ENCODE data around the gene AMOTL2. TPM values are rescaled to one million over a fixed set of nuclear protein-coding genes. Genes with fewer than 3 reads are reported as not detected.

The AMOTL2 gene
- polyA plus RNA-seq, 1 of the 3 experiments (the other 2 are of a cell fraction), result 185 TPM

DNA sequence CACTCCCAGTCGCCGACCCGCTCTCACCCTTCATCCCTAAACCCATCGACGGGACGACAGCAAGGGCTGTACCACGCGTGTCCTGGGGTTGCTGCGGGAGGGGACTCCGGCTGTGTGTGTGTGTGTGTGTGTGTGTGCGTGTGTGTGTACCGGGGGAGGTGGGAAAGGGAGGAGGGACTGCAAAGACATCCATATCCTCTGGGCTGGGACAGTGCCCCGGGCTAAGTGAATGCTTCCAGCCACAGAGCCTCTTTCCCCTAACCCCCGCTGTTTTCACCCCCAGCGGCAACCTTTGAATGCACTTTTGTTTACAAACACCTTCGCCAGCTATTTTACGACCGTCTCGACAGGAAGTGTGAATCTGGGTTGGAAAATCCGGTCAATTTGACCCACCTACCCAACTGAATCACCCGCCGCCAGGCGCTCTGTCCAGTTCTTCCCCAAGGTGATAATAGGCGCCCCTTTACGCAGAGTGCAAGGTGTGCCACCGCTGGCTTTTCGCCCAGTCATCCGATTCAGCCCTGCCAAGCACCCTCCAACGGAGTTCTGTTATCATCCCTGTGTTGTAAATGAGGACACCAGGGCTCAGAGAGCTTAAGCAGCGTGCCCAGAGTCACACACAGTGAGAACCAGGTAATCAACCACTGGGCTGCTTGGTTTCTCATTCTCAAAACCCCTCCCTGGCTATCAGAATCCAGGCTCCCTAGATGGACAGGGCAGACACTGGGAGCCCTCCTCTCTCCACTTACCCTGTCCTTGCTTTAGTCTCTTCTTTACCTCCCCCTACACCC, 739 bp upstream of the AMOTL2 start:
- H3K27ac ChIP-seq (ENCODE audit: low read depth in 2 of 2, low read length in 1 of 2), result peak overlapping the region; percentile 24 to 99; a peak in 2 of 4 replicates
- peaks cover 11 to 27% of the 10 kb centered on the region in 2 experiments; a peak in 3 of 4 replicates for H3K4me1 ChIP-seq (ENCODE audit: control insufficient read depth in 1 of 2, insufficient read depth in 2 of 2, low read depth in 1 of 2, low read length in 1 of 2)
- H4K20me1 ChIP-seq (ENCODE audit: insufficient read depth), result peaks cover 35% of the 10 kb centered on the region
- H3K4me2 ChIP-seq, result peak overlapping the region; percentile 89
- no peaks in the 10 kb centered on the region for H3K27me3 ChIP-seq (ENCODE audit: insufficient read depth)
- TF ChIP-seq CHD2 (IDR thresholded peaks at IDR 0.05; ENCODE audit: low read length, partially characterized antibody) (no peak), MEF2A (IDR thresholded peaks at IDR 0.05; ENCODE audit: borderline replicate concordance, low read depth) (no peak), IRF3 (IDR thresholded peaks at IDR 0.05; ENCODE audit: low read depth, low read length) (no peak), ELF1 (IDR thresholded peaks at IDR 0.05) (no peak), RXRA (IDR thresholded peaks at IDR 0.05; ENCODE audit: borderline replicate concordance, low read depth) (no peak), FOXJ3 (CRISPR knock-in tag; IDR thresholded peaks at IDR 0.05) (no peak), FOXM1 (IDR thresholded peaks at IDR 0.05; ENCODE audit: low read depth) (no peak; the same call in 1 of the 2 replicates), GATA2 (CRISPR knock-in tag; IDR thresholded peaks at IDR 0.05) (no peak)
- peaks cover 21% of the 10 kb centered on the region for H3F3A ChIP-seq (replicated peaks; ENCODE audit: insufficient read depth)
- peak overlapping the region; percentile 100 for H3K9ac ChIP-seq
- ChIA-PET POLR2A (interaction anchor here (1.4 kb wide), 2 partner anchors 11 to 12 kb away, joined by 4 to 6 read pairs; no protein-coding TSS in a partner anchor), CTCF (interaction anchor here (0.6 to 2.4 kb wide), 8 partner anchors 11 to 162 kb away, joined by 3 to 9 read pairs (median 3); no protein-coding TSS in a partner anchor)
- no peak overlapping the region for H2AFZ ChIP-seq (ENCODE audit: low read depth)
- peaks cover 48% of the 10 kb centered on the region for H3K79me2 ChIP-seq (ENCODE audit: insufficient read depth)
- DNase-seq, result no peak
- no peaks in the 10 kb centered on the region for H3K9me2 ChIP-seq
- peaks cover 17 to 24% of the 10 kb centered on the region in 2 experiments for H3K36me3 ChIP-seq (replicated peaks in 1 of 2; ENCODE audit: control insufficient read depth in 1 of 2, insufficient read depth in 2 of 2, low read length in 1 of 2)
- 37% methylated on average over 22 of the region's 30 CpGs for WGBS (ENCODE audit: low lambda C conversion rate)
- H3K4me3 ChIP-seq (ENCODE audit: low read depth in 2 of 2, low read length in 1 of 2), result peak overlapping the region; percentile 50 to 80
- no peaks in the 10 kb centered on the region for H3K9me3 ChIP-seq

- Histone ChIP-seq H4K20me1 (ENCODE audit: insufficient read depth) (peaks cover 49% of the 10 kb centered on the region), H3K79me2 (ENCODE audit: insufficient read depth) (peaks cover 63% of the 10 kb centered on the region), H2AFZ (ENCODE audit: low read depth) (no peak overlapping the region), H3K4me1 (ENCODE audit: control insufficient read depth in 1 of 2, insufficient read depth in 2 of 2, low read depth in 1 of 2, low read length in 1 of 2) (peaks cover 11 to 42% of the 10 kb centered on the region in 2 experiments; a peak in 3 of 4 replicates), H3K9ac (peak overlapping the region; percentile 100), H3K9me2 (no peaks in the 10 kb centered on the region), H3F3A (replicated peaks; ENCODE audit: insufficient read depth) (peaks cover 36% of the 10 kb centered on the region), H3K4me2 (peak overlapping the region; percentile 89), H3K4me3 (ENCODE audit: low read depth in 2 of 2, low read length in 1 of 2) (peak overlapping the region; percentile 80 to 99), H3K9me3 (no peaks in the 10 kb centered on the region), H3K36me3 (replicated peaks in 1 of 2; ENCODE audit: control insufficient read depth in 1 of 2, insufficient read depth in 2 of 2, low read length in 1 of 2) (peaks cover 32 to 39% of the 10 kb centered on the region in 2 experiments), H3K27me3 (ENCODE audit: insufficient read depth) (no peaks in the 10 kb centered on the region), H3K27ac (ENCODE audit: low read depth in 2 of 2, low read length in 1 of 2) (peak overlapping the region; percentile 88 to 99)
- peak; percentile 84 for DNase-seq
- CTCF ChIA-PET, result interaction anchor here (0.9 to 2.4 kb wide), 3 partner anchors 65 to 98 kb away, joined by 3 to 9 read pairs (median 4); no protein-coding TSS in a partner anchor
- POLR2A ChIA-PET, result interaction anchor here (1.3 to 1.4 kb wide), 3 partner anchors 9 to 14 kb away, joined by 3 to 6 read pairs (median 4); no protein-coding TSS in a partner anchor
- 5% methylated on average over 11 of the region's 51 CpGs for WGBS (ENCODE audit: low lambda C conversion rate)
- peak; percentile 21; the same call in 1 of the 2 replicates for TF ChIP-seq PBX3 (IDR thresholded peaks at IDR 0.05)
- TF ChIP-seq FOSL2 (IDR thresholded peaks at IDR 0.05; ENCODE audit: borderline replicate concordance, low read depth), result peak; percentile 51; the same call in 1 of the 2 replicates
- TF ChIP-seq SIN3A (IDR thresholded peaks at IDR 0.05; ENCODE audit: borderline replicate concordance, low read depth, low read length), result peak; percentile 78; the same call in 1 of the 2 replicates
- peak; percentile 43 for TF ChIP-seq TCF12 (IDR thresholded peaks at IDR 0.05)
- peak; percentile 39; the same call in 1 of the 2 replicates for TF ChIP-seq TAF1 (IDR thresholded peaks at IDR 0.05; ENCODE audit: borderline replicate concordance, low read depth, low read length)
- peak; percentile 77 for TF ChIP-seq REST (IDR thresholded peaks at IDR 0.05; ENCODE audit: low read depth, low read length)
- TF ChIP-seq NFIC (IDR thresholded peaks at IDR 0.05; ENCODE audit: borderline replicate concordance), result peak; percentile 59
- TF ChIP-seq TEAD4 (IDR thresholded peaks at IDR 0.05; ENCODE audit: borderline replicate concordance, insufficient read depth), result peak; percentile 74
Measured at GRCh38 chr3:134373271-134374104, 759 bp downstream of the AMOTL2 start.

All from SK-N-SH (cell line).